ACC112 (cell line): ENCODE measurements around the gene PIAS1.
"Not testable (repeated sequence)": the region's sequence is repeated elsewhere in the genome, so short reads cannot be mapped to it uniquely, and the experiment has no call there.

Source experiments
- H2AFZ ChIP-seq: fragments of 200-600 bp; sonication (generic); one replicate; pipeline ENCODE4 v1.6.0; 2017; ENCODE audit warnings: antibody characterized with exemption, low read length; ENCODE audit not compliant: unreplicated experiment
- H3K27ac ChIP-seq: fragments of 200-600 bp; sonication (generic); 2 replicates; pipeline ENCODE4 v1.5.1; 2014; ENCODE audit warnings: low read depth, mild to moderate bottlenecking, antibody characterized with exemption, low read length, moderate library complexity
- H3K27me3 ChIP-seq: fragments of 200-600 bp; sonication (generic); 2 replicates; pipeline ENCODE4 v1.6.1; 2014; ENCODE audit warnings: mild to moderate bottlenecking, antibody characterized with exemption, low read length, moderate library complexity, mixed read lengths; ENCODE audit not compliant: insufficient read depth
- H3K36me3 ChIP-seq: fragments of 200-600 bp; sonication (generic); 2 replicates; pipeline ENCODE4 v1.6.1; 2016; ENCODE audit warnings: mild to moderate bottlenecking, antibody characterized with exemption, low read length, moderate library complexity, mixed read lengths; ENCODE audit not compliant: insufficient read depth
- H3K4me1 ChIP-seq: fragments of 200-600 bp; sonication (generic); one replicate; pipeline ENCODE4 v1.6.1; 2016; ENCODE audit warnings: low read length, mixed read lengths; ENCODE audit not compliant: insufficient read depth, unreplicated experiment, control insufficient read depth
- H3K4me3 ChIP-seq: fragments of 200-600 bp; sonication (generic); 2 replicates; pipeline ENCODE4 v1.5.1; 2014; ENCODE audit warnings: mild to moderate bottlenecking, low read depth, low read length
- H3K79me2 ChIP-seq: fragments of 200-600 bp; sonication (generic); one replicate; pipeline ENCODE4 v1.6.0; 2016; ENCODE audit warnings: low read length; ENCODE audit not compliant: control insufficient read depth, unreplicated experiment, insufficient read depth

PIAS1 gene

DNA sequence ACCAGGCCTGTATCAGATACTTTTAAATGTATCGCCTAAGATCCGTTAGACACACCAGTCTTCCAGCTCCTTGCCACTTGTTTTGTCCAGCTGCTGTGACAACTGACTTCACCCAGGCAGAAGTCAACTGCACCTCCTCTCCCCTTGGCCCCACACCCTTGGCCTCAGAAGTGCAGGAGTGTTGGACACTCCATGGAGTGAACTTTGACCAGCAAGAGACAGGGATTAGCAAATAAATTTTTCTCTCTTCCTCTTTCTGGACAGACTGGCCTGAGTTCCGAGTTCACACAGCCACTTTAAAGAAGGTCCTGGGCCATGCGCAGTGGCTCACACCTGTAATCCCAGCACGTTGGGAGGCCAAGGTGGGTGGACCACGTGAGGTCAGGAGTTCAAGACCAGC lies 178.3 kb downstream of the PIAS1 start:
- Histone ChIP-seq H2AFZ (no peak overlapping the region), H3K4me1 (peaks cover 15% of the 10 kb centered on the region), H3K4me3 (no peak overlapping the region), H3K36me3 (no peaks in the 10 kb centered on the region), H3K79me2 (peaks cover 18% of the 10 kb centered on the region), H3K27ac (no peak overlapping the region), H3K27me3 (no peaks in the 10 kb centered on the region)

- H3K27ac ChIP-seq = no peak overlapping the region
- H3K4me3 ChIP-seq = no peak overlapping the region
- peaks cover 13% of the 10 kb centered on the region for H3K79me2 ChIP-seq
- no peaks in the 10 kb centered on the region for H3K27me3 ChIP-seq
- no peaks in the 10 kb centered on the region for H3K36me3 ChIP-seq
- H2AFZ ChIP-seq = no peak overlapping the region
- H3K4me1 ChIP-seq = peaks cover 10% of the 10 kb centered on the region
These were observed 178.8 kb downstream of the PIAS1 start for GRCh38 chr15:68232937-68233336.

GRCh38 chr15:68234060-68234459 lies 179.9 kb downstream of the PIAS1 start:
- no peaks in the 10 kb centered on the region for H3K27me3 ChIP-seq
- H3K36me3 ChIP-seq = no peaks in the 10 kb centered on the region
- H2AFZ ChIP-seq = no peak overlapping the region
- peaks cover 5% of the 10 kb centered on the region for H3K4me1 ChIP-seq
- H3K27ac ChIP-seq = no peak overlapping the region
- peaks cover 2% of the 10 kb centered on the region for H3K79me2 ChIP-seq
- no peak overlapping the region for H3K4me3 ChIP-seq

DNA sequence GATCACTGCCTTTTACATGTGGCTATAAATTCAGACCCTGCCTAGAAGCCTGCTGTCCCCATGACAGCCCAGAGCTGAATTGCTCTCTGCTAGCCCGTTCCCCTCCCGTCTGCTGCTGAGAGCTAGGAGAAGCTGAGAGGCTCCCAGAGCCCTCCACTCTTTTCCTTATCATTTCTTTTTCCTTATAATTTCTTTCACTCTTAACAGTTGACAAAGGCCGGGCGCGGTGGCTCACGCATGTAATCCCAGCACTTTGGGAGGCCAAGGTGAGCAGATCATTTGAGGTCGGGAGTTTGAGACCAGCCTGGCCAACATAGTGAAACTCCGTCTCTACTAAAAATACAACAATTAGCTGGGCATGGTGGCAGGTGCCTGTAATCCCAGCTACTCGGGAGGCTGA lies 180.4 kb downstream of the PIAS1 start:
- not testable (repeated sequence) for H3K27me3 ChIP-seq, H2AFZ ChIP-seq, H3K79me2 ChIP-seq, H3K4me1 ChIP-seq, H3K36me3 ChIP-seq, H3K27ac ChIP-seq, H3K4me3 ChIP-seq

- peaks cover 4% of the 10 kb centered on the region for H3K4me1 ChIP-seq
These were observed 180.9 kb downstream of the PIAS1 start for GRCh38 chr15:68235022-68235421.

GRCh38 chr15:68239025-68239424 lies 184.9 kb downstream of the PIAS1 start:
- Histone ChIP-seq H3K27ac (no peak overlapping the region), H3K36me3 (peaks cover 2% of the 10 kb centered on the region; the same call in 1 of the 2 replicates), H3K79me2 (no peaks in the 10 kb centered on the region), H3K4me1 (no peaks in the 10 kb centered on the region), H3K27me3 (no peaks in the 10 kb centered on the region), H2AFZ (no peak overlapping the region), H3K4me3 (no peak overlapping the region)

More at GRCh38 chr15:68235022-68235421, 180.9 kb downstream of the PIAS1 start:
- Histone ChIP-seq H2AFZ (no peak overlapping the region), H3K36me3 (peaks cover 2% of the 10 kb centered on the region; the same call in 1 of the 2 replicates), H3K27me3 (no peaks in the 10 kb centered on the region), H3K4me3 (no peak overlapping the region), H3K79me2 (no peaks in the 10 kb centered on the region), H3K27ac (no peak overlapping the region)

GRCh38 chr15:68241088-68241935 lies 187.2 kb downstream of the PIAS1 start:
- H3K27ac ChIP-seq = no peak overlapping the region
- no peaks in the 10 kb centered on the region for H3K4me1 ChIP-seq
- peaks cover 6% of the 10 kb centered on the region; the same call in 1 of the 2 replicates for H3K36me3 ChIP-seq
- H3K4me3 ChIP-seq = no peak overlapping the region
- no peaks in the 10 kb centered on the region for H3K27me3 ChIP-seq
- H2AFZ ChIP-seq = no peak overlapping the region
- H3K79me2 ChIP-seq = no peaks in the 10 kb centered on the region
